Cardiac fibroblast (primary cell): ENCODE results near the gene DMRTC2.

Source experiments
- DNase-seq, 2 donors: peaks; one replicate each; pipeline versions ENCODE4 v3.0.0 to v3.0.0-alpha.2; 2010; ENCODE audit warnings: low read depth in 2 of 2
- H3K4me3 ChIP-seq, 2 donors: replicated peaks in 1 of 2; 1 replicate in 1 of 2; 2 replicates in 1 of 2; pipeline ENCODE4 v1.5.1; 2011; ENCODE audit warnings: low read depth in 2 of 2, low read length in 2 of 2, mild to moderate bottlenecking in 2 of 2, moderate library complexity in 1 of 2
- TF ChIP-seq, protein P1 (sequence below): IDR thresholded peaks from one replicate; pipeline ENCODE4 v1.5.1; 2011; ENCODE audit warnings: low read depth, mild to moderate bottlenecking, low read length, inconsistent platforms

The DMRTC2 gene

DNA sequence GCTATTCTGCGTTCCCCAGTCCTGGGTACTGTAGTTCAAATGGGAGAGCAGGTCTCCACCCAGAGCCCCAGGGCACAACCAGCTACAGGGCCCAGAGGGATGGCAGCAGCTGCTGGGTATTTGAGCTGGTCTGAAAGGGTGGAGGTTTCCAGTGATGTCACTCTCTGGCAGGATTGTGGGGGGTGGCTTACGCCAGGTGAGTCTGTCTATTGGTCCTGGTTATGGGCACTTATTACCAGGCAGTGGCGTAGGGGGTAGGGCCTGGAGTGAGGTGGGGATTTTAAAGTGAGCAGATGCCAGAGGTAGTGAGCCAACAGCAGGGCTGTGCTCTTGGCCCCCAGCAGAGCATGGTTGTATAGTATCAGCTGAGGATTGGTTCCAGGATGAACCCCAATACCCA is 21.4 kb downstream of the DMRTC2 start:
- no peak overlapping the region for H3K4me3 ChIP-seq
- TF ChIP-seq, protein P1, sequence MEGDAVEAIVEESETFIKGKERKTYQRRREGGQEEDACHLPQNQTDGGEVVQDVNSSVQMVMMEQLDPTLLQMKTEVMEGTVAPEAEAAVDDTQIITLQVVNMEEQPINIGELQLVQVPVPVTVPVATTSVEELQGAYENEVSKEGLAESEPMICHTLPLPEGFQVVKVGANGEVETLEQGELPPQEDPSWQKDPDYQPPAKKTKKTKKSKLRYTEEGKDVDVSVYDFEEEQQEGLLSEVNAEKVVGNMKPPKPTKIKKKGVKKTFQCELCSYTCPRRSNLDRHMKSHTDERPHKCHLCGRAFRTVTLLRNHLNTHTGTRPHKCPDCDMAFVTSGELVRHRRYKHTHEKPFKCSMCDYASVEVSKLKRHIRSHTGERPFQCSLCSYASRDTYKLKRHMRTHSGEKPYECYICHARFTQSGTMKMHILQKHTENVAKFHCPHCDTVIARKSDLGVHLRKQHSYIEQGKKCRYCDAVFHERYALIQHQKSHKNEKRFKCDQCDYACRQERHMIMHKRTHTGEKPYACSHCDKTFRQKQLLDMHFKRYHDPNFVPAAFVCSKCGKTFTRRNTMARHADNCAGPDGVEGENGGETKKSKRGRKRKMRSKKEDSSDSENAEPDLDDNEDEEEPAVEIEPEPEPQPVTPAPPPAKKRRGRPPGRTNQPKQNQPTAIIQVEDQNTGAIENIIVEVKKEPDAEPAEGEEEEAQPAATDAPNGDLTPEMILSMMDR, result no peak
- no peak for DNase-seq

DNA sequence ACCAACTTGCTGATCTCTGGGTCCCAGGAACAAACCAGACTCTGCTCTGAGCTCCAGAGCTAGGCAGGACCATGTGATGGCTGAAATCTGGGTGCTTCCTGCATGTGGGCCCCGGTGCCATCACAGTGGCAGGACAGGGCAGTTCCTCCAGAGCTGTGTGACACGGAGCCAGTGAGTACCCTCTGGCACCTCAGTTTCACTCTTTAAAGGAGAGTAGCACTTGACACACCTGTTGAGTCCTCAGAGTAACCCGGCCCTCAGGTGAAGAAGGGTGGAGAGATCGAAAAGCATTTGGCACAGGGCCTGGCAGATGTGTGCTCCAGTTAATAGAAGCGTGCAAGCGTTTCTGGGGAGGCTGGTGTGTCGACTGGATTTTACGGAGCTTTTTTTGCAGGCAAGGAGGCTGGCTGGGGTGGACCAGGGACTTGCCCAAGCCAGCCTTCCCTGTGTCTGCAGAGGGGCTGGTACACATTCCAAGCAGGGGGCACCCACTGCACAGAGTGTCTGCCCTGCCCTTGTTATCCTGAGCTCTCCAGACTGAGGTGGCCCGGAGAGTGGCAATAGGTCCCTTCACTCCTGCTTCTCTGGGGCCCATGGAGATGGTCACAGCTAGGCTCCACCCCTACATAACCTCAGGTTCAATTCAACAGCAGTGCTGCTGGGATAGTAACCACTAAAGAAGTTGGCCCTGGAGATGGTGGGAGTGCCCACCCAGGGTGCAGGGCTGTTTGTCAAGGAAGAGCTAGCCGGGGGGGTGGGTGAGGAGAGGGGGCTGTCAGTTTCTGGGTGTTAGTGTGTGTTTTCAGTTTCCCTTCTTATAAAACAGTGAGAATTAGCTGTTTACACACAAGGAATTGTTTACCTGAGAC is 23.5 kb downstream of the DMRTC2 start:
- no peak for DNase-seq
- TF ChIP-seq, protein P1, result no peak
- no peak overlapping the region for H3K4me3 ChIP-seq

DNA sequence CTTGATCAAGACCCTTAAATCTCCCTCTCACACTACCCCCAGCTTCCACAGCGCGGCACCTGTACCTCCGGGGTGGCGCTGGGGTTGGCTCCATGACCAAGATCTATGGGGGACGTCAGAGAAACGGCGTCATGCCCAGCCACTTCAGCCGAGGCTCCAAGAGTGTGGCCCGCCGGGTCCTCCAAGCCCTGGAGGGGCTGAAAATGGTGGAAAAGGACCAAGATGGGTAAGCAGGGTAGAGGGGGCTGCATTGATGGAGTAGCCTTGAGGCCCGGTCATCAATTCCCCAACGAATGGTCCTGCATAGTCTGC is 24.1 kb downstream of the DMRTC2 start:
- no peak for DNase-seq

DNA sequence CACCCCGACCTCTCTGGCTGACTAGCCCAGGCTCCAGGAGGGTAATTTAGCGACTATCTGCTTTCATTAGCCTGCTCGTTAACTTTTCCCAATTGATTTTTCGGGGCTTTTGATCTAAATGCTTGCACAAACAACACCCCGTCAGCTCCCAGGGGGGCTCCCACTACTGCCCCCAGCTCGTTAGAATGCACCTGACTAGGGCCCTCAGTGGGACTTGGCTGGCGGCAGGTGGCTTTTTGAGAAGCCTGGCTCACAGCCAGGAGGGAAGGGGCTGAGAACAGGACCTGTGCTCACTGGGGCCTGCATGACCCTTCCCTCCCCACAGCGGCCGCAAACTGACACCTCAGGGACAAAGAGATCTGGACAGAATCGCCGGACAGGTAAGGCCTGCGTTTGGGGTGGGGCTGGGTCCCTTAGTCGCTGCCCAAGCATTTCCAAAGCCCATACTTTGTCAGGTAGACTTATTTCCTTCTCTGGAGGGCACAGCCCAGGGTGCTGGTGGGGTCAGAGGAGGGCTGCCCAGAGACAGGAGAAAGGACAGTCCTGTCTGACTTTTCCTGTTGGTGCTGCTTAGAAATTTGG is 24.6 kb downstream of the DMRTC2 start:
- no peak for DNase-seq
- H3K4me3 ChIP-seq, result no peak overlapping the region
- TF ChIP-seq, protein P1, result no peak

More for the DNA sequence above, 24.1 kb downstream of the DMRTC2 start:
- TF ChIP-seq, protein P1, result no peak
- no peak overlapping the region for H3K4me3 ChIP-seq

DNA sequence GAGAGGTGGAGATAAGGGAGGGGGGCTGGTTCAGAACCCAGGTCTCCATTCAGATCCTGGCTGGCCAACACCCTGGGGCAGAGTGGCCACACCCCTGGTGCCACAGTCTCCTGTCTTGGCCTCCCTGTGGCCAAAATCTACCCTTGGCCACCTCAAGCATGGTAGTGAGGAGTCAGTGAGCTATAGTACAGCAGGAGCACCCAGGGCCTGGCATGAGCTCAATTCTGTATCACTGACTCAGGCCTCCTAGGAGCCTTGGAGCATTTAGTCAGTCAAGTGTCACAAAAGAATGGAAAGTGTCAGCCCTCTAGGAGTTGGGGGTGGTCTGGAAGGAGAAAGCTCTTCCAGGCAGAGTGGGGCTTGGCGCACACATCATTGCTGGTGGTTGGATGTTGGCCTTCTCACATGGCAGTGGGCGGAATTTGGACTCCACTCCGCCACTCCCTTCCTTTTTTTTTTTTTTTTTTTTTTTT is 25.6 kb downstream of the DMRTC2 start:
- peak; percentile 58 to 70 for DNase-seq
- TF ChIP-seq, protein P1, result no peak
- no peak overlapping the region for H3K4me3 ChIP-seq

DNA sequence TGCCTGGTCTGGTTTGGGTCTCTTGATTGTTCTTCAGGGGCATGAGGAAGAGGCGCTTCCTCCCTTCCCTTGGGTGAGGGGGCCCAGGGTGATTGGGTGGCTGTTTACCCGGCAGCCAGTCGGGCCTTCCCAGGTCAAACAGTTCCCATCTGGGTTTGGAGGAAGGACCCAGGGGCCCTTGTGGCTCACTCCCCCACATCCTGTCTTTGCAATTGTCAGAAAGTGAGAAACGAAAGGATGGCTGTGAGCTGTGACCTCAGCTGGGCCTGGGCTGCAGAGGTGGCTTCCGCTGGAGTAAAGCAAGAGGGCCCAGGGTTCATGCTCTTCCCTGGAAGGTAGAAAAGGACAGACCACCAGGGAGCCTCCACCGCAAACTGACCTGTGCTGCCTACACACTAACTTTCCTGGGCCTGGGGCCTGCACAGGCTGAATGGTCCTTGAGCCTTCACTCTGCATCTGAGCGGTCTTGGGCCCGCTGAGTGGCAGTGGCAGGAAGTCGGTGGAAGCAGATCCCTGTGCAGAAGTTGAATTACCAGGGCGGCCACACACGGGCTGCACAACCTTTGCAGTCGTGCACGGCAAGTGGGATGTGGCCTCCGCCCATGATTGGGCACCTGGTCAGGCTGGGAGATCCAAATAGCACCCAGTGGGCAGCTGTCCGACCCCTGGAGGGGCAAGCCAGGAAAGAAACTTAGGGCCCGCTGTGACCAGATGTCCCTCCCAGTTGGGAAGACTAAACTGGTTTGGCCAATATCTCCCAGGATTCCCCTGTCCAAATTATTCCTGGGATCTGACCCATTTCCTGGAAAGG is 26.9 kb downstream of the DMRTC2 start:
- peak in 1 of 2 donors; percentile 6 for DNase-seq
- TF ChIP-seq, protein P1, result no peak

More for the DNA sequence above, 26.9 kb downstream of the DMRTC2 start:
- H3K4me3 ChIP-seq, result no peak overlapping the region
